Endothelial cell of umbilical vein (primary cell): ENCODE results near the gene ZBTB46. TPM values are rescaled to one million over a fixed set of nuclear protein-coding genes. Genes with fewer than 3 reads are reported as not detected.

ENCODE experiments used
- BruUV-seq: library from RNA; stranded (reverse); fragments of 400-500 nt; replicated peaks from 2 replicates; lab custom pipeline; 2021; lab: Mats Ljungman, UMichigan
- CTCF ChIA-PET: fragments of 300-600, 350-600 bp; sonication (Branson Sonifier 250); formaldehyde crosslinking; loops from one replicate; lab custom pipeline; 2021; ENCODE audit warnings: antibody characterized with exemption, inconsistent platforms; lab: Charles Lee
- POLR2A ChIA-PET: fragments of 300-600, 350-600 bp; sonication (Branson Sonifier 250); formaldehyde crosslinking; loops from one replicate; lab custom pipeline; 2021; ENCODE audit warnings: antibody characterized with exemption, inconsistent platforms; lab: Charles Lee
- DNase-seq: peaks from one replicate; pipeline ENCODE4 v3.0.0-alpha.2; 2011; ENCODE audit warnings: low read depth, low spot score
- FAIRE-seq: peaks from 2 replicates; lab custom pipeline; 2011; peaks lifted over from hg19 to GRCh38; lab: Jason Lieb, UNC
- H2AFZ ChIP-seq: 2 replicates; pipeline ENCODE4 v1.6.0; 2012; ENCODE audit warnings: low read depth, low read length, control low read depth, inconsistent platforms
- H3K27ac ChIP-seq: 2 replicates; pipeline ENCODE4 v1.5.1; 2011; ENCODE audit warnings: low read depth, mild to moderate bottlenecking, control low read depth, low read length, moderate library complexity; ENCODE audit not compliant: insufficient read depth
- H3K27me3 ChIP-seq, 2 experiments: 2 replicates each; pipeline versions ENCODE4 v1.6.0 to v1.6.1; 2011; ENCODE audit warnings: low read length in 2 of 2, mixed read lengths in 1 of 2; ENCODE audit not compliant: control insufficient read depth in 2 of 2, insufficient read depth in 2 of 2
- H3K36me3 ChIP-seq, 2 experiments: 2 replicates in 1 of 2; 3 replicates in 1 of 2; pipeline ENCODE4 v1.5.1; 2011; ENCODE audit warnings: low read length in 2 of 2, mild to moderate bottlenecking in 1 of 2, moderate library complexity in 1 of 2; ENCODE audit not compliant: control insufficient read depth in 2 of 2, insufficient read depth in 2 of 2; ENCODE audit errors: extremely low read depth in 1 of 2
- H3K4me1 ChIP-seq: 3 replicates; pipeline ENCODE4 v1.5.1; 2011; ENCODE audit warnings: mild to moderate bottlenecking, low read length; ENCODE audit not compliant: control insufficient read depth, insufficient read depth; ENCODE audit errors: extremely low read depth
- H3K4me2 ChIP-seq: 2 replicates; pipeline ENCODE4 v1.6.1; 2011; ENCODE audit warnings: low read length, control low read depth, mixed read lengths; ENCODE audit not compliant: insufficient read depth
- H3K4me3 ChIP-seq, 3 experiments: fragments of 200-600 bp in 1 of 3; sonication (generic), shearing (Covaris generic) in 1 of 3; replicated peaks in 1 of 3; 2 replicates each; pipeline ENCODE4 v1.5.1; 2011 to 2016; ENCODE audit warnings: control low read depth in 3 of 3, low read length in 3 of 3, mild to moderate bottlenecking in 2 of 3, inconsistent platforms in 1 of 3, low read depth in 1 of 3, moderate library complexity in 1 of 3; ENCODE audit not compliant: insufficient read depth in 1 of 3
- H3K79me2 ChIP-seq: 2 replicates; pipeline ENCODE4 v1.6.0; 2012; ENCODE audit warnings: low read length, inconsistent platforms; ENCODE audit not compliant: control insufficient read depth, insufficient read depth
- H3K9ac ChIP-seq: replicated peaks from 2 replicates; pipeline ENCODE3; 2011; ENCODE audit warnings: low read length, control low read depth; ENCODE audit not compliant: insufficient read depth; ENCODE audit errors: extremely low read depth
- H3K9me1 ChIP-seq: replicated peaks from 3 replicates; pipeline ENCODE4 v1.6.0; 2011; ENCODE audit warnings: mild to moderate bottlenecking, low read length; ENCODE audit not compliant: control insufficient read depth, insufficient read depth; ENCODE audit errors: extremely low read depth
- H3K9me3 ChIP-seq: replicated peaks from 2 replicates; pipeline ENCODE4 v1.5.1; 2012; ENCODE audit warnings: low read length, inconsistent platforms; ENCODE audit not compliant: control insufficient read depth, insufficient read depth
- H4K20me1 ChIP-seq: replicated peaks from 2 replicates; pipeline ENCODE3; 2011; ENCODE audit warnings: mild to moderate bottlenecking, low read length; ENCODE audit not compliant: control insufficient read depth, insufficient read depth; ENCODE audit errors: extremely low read depth
- EZH2 ChIP-seq: IDR thresholded peaks from 2 replicates; pipeline ENCODE4 v1.6.1; 2012; ENCODE audit warnings: borderline replicate concordance, low read depth, mild to moderate bottlenecking, moderate library complexity, low read length, inconsistent platforms; ENCODE audit not compliant: severe bottlenecking
- FOS ChIP-seq: IDR thresholded peaks from 2 replicates; pipeline ENCODE4 v1.6.1; 2011; ENCODE audit warnings: mild to moderate bottlenecking, low read length, moderate library complexity, borderline replicate concordance; ENCODE audit not compliant: insufficient read depth
- GATA2 ChIP-seq: IDR thresholded peaks from 2 replicates; pipeline ENCODE4 v1.7.0; 2011; ENCODE audit warnings: low read depth, mild to moderate bottlenecking, moderate library complexity, mixed read lengths, low read length; ENCODE audit not compliant: insufficient read length, insufficient read depth
- JUN ChIP-seq: IDR thresholded peaks from 2 replicates; pipeline ENCODE4 v1.6.1; 2011; ENCODE audit warnings: borderline replicate concordance, low read depth; ENCODE audit not compliant: insufficient read length, insufficient read depth
- MYC ChIP-seq: IDR thresholded peaks from one replicate; pipeline ENCODE4 v1.6.1; 2011; ENCODE audit warnings: mild to moderate bottlenecking, low read depth, low read length
- POLR2A ChIP-seq: IDR thresholded peaks from 2 replicates; pipeline ENCODE4 v1.6.1; 2012; ENCODE audit warnings: low read depth, mild to moderate bottlenecking, control low read depth, low read length
- POLR2AphosphoS5 ChIP-seq: IDR thresholded peaks from 2 replicates; pipeline ENCODE4 v1.6.1; 2012; ENCODE audit warnings: low read depth, mild to moderate bottlenecking, control low read depth, low read length, moderate library complexity; ENCODE audit not compliant: insufficient read depth
- dilution Hi-C: fragments of 300-500 bp; cut with MboI; formaldehyde crosslinking; loops from one replicate; pipeline ENCODE4 v1.15.0; 2019; ENCODE audit warnings: low sequenced_read_pairs; ENCODE audit not compliant: extremely low pct_ligation_motif_present
- intact Hi-C: fragments of 100-400 bp; cut with micrococcal nuclease; formaldehyde crosslinking; loops from one replicate; pipeline ENCODE4 v1.10.0; 2022
- polyA plus RNA-seq, 4 experiments: library from polyadenylated mRNA; depleted of rRNA in 3 of 4; stranded (reverse) in 3 of 4; unstranded in 1 of 4; fragments of >200 nt; gene quantifications; 2 replicates each; pipeline versions ENCODE4 v1.2.1 to v1.2.3, GENCODE V29; 2011 to 2012; ENCODE audit warnings: missing spikeins in 1 of 4
- total RNA-seq: library from RNA; stranded (reverse); gene quantifications from 2 replicates; pipeline ENCODE4 v1.2.3, GENCODE V29; 2021
- TF ChIP-seq, protein P1 (sequence below), 2 donors: IDR thresholded peaks; 1 replicate in 1 of 2; 2 replicates in 1 of 2; pipeline ENCODE4 v1.5.1; 2011; ENCODE audit warnings: low read length in 2 of 2, mild to moderate bottlenecking in 2 of 2, moderate library complexity in 2 of 2, control low read depth in 1 of 2, inconsistent platforms in 1 of 2, low read depth in 1 of 2; ENCODE audit not compliant: insufficient read depth in 1 of 2; ENCODE audit errors: extremely low read depth in 1 of 2
- TF ChIP-seq, protein P2 (sequence below): IDR thresholded peaks from 2 replicates; pipeline ENCODE4 v1.6.1; 2011; ENCODE audit not compliant: insufficient read depth, insufficient read length

The ZBTB46 gene
- total and polyA plus RNA-seq, 2 donors (not counting 3 experiments of a cell fraction or from before 2014, with no cell fraction given), result 1.3 to 7.1 TPM

DNA sequence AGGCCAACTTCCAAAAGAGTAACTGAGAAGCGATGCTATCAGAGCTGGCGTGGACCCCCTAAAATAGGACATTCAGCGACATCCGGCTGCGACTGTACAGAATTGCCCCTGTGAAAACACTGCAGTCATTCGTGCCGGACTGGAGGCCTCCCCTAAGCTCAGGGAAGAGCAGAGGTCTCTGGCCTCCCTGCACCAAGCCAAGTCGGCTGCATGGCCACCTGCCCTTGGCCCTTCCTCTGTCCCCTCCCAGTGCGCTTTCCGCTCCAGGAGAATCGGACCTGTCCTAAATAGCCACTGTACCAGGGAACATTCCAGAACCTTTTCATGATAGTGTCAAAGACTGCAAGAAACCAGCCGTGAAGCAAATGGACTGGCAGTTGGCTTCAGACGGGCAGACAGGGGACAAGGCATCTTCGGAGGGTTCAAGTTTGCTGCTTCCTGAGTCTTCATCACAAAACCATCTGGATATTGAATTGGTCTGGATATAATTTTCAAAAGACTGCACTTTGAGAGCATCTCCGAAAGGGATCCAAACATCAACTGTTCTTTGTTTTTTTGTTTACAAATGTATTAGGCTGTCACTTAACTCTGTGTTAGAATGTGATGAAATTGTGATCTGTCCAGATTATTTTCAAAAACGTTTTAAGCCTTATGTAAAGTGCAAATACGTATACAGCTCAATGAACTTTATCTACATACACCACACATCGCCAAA is 75.0 kb downstream of the ZBTB46 start:
- no peak overlapping the region for H3K27ac ChIP-seq
- ChIA-PET CTCF (interaction anchor here (1.0 kb wide), 1 partner anchor 30 kb away, joined by 3 read pairs; no protein-coding TSS in a partner anchor), POLR2A (no interaction called here)
- DNase-seq (no peak), FAIRE-seq (no peak)
- H3K4me2 ChIP-seq, result no peak overlapping the region
- no peak overlapping the region for H2AFZ ChIP-seq
- dilution Hi-C loops (no loop called here), intact Hi-C loops (no loop called here)
- no peaks in the 10 kb centered on the region for H3K9me3 ChIP-seq
- H4K20me1 ChIP-seq, result no peaks in the 10 kb centered on the region
- no peaks in the 10 kb centered on the region for H3K9me1 ChIP-seq
- no peak overlapping the region for H3K4me3 ChIP-seq
- no TSS peak for BruUV-seq
- no peaks in the 10 kb centered on the region for H3K27me3 ChIP-seq
- no peaks in the 10 kb centered on the region for H3K4me1 ChIP-seq
- no peaks in the 10 kb centered on the region for H3K79me2 ChIP-seq
- no peak overlapping the region for H3K9ac ChIP-seq
- TF ChIP-seq FOS (no peak), EZH2 (no peak), POLR2AphosphoS5 (no peak), JUN (no peak), POLR2A (no peak), MYC (no peak), GATA2 (no peak)
- TF ChIP-seq, protein P1, sequence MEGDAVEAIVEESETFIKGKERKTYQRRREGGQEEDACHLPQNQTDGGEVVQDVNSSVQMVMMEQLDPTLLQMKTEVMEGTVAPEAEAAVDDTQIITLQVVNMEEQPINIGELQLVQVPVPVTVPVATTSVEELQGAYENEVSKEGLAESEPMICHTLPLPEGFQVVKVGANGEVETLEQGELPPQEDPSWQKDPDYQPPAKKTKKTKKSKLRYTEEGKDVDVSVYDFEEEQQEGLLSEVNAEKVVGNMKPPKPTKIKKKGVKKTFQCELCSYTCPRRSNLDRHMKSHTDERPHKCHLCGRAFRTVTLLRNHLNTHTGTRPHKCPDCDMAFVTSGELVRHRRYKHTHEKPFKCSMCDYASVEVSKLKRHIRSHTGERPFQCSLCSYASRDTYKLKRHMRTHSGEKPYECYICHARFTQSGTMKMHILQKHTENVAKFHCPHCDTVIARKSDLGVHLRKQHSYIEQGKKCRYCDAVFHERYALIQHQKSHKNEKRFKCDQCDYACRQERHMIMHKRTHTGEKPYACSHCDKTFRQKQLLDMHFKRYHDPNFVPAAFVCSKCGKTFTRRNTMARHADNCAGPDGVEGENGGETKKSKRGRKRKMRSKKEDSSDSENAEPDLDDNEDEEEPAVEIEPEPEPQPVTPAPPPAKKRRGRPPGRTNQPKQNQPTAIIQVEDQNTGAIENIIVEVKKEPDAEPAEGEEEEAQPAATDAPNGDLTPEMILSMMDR (IDR thresholded peaks at IDR 0.05; ENCODE audit: extremely low read depth in 1 of 2, insufficient read depth in 1 of 2, low read depth in 1 of 2, low read length in 2 of 2), result no peak
- TF ChIP-seq, protein P2, sequence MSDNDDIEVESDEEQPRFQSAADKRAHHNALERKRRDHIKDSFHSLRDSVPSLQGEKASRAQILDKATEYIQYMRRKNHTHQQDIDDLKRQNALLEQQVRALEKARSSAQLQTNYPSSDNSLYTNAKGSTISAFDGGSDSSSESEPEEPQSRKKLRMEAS, result no peak
- H3K36me3 ChIP-seq, result no peaks in the 10 kb centered on the region
